ENCODE data around the gene NR1I3.
"Not testable (repeated sequence)": the region's sequence is repeated elsewhere in the genome, so short reads cannot be mapped to it uniquely, and the experiment has no call there.

NR1I3 gene
- total RNA-seq, result 0 to 0.18 (median 0.04) reads per million in 18 experiments

- no peak for DNase-seq
Observed at GRCh38 chr1:161238039-161238473, at the start of gene NR1I3. TSS of gene NR1I3 (minus strand) at chr1:161238203. CDS start at chr1:161236565, 1,638 bp downstream.

DNA sequence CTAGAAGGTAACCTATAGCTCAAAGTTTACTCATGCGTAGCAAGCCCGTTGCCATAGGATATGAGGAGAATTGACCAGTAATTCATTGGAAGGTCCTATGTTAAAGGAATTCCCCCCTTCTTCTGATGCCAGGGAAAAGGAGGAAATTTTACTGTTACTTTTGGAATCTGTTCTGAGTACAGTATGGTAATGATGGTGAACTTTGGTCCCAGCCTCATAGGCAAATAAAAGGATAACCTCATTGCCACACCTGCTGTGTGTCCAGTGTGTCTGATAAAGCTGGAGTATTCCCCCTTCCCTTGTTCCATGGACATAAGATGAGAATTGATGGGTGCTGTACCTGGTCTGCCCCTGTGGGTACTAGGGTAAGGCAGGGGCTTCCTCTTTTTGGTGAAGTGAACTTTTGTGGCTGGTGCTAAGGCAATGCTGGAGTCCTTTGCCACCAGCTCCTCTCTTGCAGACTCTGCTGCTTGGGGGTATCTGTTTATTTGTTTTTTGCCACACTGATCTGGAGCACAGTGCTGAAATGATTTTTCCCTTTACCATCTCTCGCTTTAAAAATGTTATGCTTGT, 49.6 kb upstream of the NR1I3 start:
- no peak for DNase-seq

DNA sequence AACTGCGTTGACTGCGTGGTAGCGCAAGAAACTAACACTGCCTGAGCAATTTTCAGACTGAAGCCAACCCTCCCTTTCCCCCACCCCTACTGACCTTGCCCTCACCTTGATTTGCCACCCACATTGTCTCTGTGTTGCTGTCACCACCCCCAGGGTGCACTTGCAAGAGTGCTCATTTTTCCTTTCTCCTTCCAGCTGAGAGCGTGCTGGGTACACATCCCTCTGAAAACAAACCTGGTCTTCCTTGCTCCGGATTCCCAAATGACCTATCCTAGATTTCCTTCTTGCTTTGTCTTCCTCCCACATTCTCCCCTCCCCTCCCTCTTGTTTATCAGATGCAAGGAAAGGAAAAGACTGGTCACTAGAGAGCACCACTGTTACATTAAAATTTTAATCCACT, 47.5 kb upstream of the NR1I3 start:
- no peak for DNase-seq

DNA sequence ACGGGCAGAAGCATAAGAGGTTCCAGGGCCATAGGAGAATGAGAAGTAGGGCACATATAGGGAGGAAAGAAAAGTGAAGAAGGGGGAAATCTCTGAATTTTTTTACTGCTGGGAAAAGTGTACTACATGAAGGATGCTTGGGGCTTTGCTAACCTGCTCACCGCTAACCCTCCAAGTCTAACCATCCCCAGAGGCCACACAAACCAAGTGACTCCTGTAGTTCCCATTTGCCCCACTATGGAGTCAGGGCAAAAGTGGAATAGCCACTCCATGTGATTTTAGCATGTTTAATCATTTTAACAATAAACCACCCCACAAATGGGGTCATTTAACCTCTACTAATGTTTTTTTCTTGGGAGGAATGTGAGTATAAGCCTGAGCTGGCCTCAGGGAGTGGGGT, 47.1 kb upstream of the NR1I3 start:
- DNase-seq, result no peak

- peak; percentile 7 to 9 for DNase-seq
Observed at GRCh38 chr1:161282991-161283390, 45.0 kb upstream of the NR1I3 start.

GRCh38 chr1:161274874-161275273, 36.9 kb upstream of the NR1I3 start:
- DNase-seq, result no peak

DNA sequence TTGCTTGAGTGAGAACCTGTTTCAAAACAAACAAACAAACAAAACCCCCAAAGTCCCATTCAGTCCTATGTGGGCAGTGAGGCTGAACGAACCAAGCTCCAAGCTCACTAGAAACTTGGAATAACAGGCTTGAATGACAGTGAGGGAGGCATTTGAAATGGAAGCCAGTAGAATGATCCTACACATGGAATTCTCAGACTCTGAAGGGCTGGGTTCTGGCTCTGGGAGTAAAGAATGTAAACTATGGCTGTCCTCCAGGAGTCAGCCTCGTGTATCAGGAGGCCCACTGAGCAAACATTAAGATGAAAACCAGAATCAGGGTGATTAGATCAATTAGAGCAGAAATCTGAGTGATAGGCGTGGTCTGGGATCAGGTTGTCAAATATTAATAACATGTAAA, 35.4 kb upstream of the NR1I3 start:
- no peak for DNase-seq

GRCh38 chr1:161267321-161267720, 29.3 kb upstream of the NR1I3 start:
- peak; percentile 40 to 50 for DNase-seq

GRCh38 chr1:161266836-161267235, 28.8 kb upstream of the NR1I3 start:
- no peak for DNase-seq

GRCh38 chr1:161266202-161266601, 28.2 kb upstream of the NR1I3 start:
- DNase-seq, result no peak

DNA sequence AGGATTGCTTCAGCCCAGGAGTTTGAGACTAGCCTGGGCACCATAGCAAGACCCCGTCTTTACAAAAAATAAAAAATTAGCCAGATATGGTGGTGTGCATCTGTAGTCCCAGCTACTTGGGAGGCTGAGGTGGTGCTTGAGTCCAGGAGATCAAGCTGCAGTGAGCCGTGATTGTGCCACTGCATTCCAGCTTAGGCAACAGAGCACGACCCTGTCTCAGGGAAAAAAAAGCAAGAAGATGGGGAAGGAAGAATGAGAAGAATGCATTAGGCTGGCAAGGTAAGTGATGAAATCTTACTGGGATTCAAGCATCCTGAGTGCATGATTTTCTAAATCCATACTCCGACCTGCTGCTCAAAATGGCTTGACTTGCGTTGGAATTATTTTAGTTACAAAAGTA, 27.3 kb upstream of the NR1I3 start:
- no peak for DNase-seq

- peak in 1 of 2 donors; percentile 7 for DNase-seq
Observed at GRCh38 chr1:161261261-161262235, 23.5 kb upstream of the NR1I3 start.

DNA sequence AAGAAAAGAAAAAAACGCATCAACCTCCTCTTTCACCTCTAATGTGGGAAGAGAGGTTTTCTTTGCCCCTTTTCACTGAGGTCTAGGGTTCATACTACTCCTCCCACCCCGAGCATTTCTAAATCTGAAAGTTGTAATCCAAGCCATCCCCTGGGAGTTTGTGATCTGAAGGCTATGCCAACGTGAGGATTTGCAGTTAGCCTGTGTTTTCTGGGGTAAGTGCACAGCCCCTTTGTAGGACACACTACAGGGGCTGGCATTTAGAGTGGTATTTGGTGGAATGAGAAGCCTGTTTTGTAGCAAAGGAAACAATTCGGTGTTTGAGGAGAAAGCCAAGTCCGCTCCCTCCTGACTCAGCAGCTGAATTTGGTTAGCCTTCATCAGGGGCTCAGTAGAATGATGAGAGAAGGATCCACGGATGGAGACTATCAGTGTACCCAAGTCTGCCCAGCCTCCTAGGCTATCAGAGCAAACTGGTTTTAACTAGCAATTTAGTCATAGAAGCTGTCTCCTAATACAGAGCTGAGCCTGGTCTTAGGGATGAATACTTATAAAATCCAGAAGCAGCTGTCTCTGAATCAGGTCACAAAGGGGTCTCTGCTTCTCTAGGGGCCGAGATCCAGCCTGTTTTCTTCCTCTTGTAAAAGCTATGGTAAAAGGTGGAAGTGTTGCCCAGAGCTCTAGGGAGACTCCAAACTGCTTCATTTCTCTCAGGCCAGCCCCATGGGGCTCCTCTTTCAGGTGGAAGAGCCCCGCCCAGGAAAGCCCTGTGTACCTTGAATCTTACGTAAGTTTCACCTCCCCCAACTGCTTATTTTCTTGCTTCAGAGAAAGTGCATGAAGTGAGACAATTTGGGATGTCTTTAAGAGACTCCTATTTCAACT, 22.6 kb upstream of the NR1I3 start:
- DNase-seq, result no peak

GRCh38 chr1:161259765-161260164, 21.8 kb upstream of the NR1I3 start:
- no peak for DNase-seq

DNA sequence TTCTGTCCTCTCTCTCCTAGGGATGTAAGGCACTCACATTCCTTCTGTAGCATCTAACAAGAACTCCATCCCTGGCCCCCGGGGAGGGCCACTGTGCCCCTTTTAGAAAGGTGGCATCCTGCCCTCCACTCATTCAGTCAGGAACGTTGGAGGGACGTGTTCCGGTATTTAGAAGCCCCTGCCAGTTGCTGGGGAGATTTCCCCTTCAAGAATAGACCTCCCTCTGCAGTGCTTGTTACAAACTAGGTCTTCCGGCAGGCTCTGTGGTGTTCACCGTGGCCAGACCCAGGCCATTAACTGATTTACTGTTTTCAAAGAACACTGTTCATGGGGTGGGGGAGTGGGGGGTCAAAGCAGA, 21.3 kb upstream of the NR1I3 start:
- no peak for DNase-seq

DNA sequence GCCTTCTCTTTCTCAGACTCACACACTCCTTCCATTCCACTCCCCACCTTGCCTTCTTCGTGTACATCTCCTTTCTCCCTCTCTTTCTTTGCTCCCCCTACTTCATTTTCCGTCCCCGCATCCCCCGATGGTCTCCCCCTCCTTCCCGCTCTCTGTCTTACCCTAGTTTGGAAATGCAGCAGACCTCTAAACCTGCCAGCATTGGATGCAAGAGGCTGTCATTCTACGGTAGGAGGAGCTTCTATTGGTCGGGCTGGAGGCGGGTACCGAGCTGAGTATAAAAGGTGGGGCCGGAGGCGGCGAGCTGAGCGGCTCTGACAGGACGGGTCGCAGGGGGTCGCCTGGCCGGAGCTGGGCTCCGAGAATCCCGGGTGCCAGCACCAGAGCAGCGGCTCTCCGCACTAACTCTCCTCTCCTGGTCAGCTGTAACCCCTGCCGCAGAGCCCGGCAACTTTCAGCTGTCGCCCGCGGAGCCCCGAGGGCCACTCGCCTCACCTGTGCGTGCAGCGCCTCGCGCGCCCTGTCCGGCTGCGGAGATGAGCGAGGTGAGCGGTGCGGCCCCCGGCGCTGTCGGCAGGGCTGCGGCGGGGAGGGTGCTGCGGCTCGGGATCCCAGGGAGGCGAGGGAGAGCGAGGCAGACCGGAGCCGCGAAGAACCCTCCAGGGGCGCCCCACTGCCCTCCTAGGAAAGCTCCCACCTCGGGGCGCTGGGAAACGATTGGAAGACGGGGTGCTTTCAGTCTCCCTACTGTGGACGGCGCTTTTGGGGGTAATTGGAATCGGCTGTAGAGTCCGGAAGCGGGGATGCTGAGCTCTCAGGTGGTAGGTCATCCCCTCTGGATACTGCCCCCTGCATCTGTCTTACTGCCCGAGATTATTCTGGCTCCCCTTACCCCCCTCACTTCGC, 20.7 kb upstream of the NR1I3 start, which contains the start of gene PCP4L1:
Gene PCP4L1, plus strand, starts transcription at position 307 of the 906 bp plus-strand sequence. Its CDS starts 230 bp downstream, at position 537.
- peak in 1 of 2 donors; percentile 24 for DNase-seq

DNA sequence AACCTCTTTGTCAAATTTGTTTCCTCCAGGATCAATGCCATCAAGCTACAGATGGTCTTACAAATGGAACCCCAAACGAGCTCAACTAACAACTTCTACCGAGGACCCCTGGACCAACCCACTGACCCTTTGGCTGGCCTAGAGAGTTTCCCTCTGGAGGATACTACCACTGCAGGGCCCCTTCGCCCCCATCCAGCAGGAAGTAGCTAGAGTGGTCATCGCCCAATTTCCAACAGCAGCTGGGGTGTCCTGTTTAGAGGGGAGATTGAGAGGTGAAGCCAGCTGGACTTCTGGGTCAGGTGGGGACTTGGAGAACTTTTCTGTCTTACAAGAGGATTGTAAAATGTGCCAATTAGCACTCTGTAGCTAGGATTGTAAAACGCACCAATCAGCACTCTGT, 19.1 kb upstream of the NR1I3 start:
- not testable (repeated sequence) for DNase-seq

DNA sequence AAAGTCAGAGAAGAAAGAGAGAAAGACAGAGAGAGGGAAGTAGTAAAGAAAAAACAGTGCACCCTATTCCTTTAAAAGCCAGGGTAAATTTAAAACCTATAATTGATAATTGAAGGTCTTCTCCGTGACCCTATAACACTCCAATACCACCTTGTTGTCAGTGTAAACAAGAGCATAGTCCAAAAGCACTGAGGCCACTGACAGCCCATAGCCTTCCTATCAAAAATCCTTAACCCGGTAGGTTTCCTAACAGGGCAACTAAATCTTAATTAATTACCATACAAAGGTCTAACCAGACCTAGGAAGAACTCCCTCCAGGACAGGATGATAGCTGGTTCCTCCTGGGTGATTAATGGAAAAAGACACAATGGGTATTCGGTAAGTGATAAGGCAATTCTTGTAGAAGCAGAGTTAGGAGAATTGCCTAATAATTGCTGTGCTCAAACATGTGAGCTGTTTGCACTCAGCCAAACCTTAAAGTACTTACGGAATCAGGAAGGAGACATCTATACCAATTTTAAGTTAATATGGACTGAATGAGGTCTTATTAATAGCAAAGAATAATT, 18.0 kb upstream of the NR1I3 start:
- not testable (repeated sequence) for DNase-seq

DNA sequence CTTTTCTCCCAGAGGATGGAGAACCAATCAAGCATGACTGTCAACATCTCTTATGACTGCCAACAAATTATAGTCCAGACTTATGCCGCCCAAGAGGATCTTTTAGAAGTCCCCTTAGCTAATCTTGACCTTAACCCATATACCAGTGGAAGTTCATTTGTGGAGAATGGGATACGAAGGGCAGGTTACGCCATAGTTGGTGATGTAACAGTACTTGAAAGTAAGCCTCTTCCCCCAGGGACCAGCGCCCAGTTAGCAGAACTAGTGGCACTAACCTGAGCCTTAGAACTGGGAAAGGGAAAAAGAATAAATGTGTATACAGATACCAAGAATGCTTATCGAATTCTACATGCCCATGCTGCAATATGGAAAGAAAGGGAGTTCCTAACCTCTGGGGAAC, 17.3 kb upstream of the NR1I3 start:
- peak in 1 of 2 donors; percentile 18 for DNase-seq

DNA sequence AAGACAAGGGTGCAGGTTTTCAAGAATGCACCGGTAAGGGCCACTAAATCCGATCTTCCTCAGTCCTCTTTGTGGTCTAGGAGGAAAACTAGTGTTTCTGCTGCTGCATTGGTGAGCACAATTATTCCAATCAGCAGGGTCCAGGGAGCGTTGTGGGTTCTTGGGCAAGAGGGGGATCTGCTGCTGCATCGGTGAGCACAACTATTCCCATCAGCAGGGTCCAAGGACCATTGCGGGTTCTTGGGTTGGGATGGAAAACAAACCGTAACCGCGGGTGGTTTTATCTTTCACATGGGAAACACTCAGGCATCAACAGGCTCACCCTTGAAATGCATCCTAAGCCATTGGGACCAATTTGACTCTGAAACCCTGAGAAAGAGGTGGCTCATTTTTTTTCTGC, 13.6 kb upstream of the NR1I3 start:
- no peak for DNase-seq

- no peak for DNase-seq
Observed at GRCh38 chr1:161250829-161251228, 12.8 kb upstream of the NR1I3 start.
